Ammon's horn (tissue), 1 donor: Measurements from ENCODE around the gene A3GALT2.

Source experiments
- DNase-seq: peaks from one replicate; pipeline ENCODE4 v3.0.0-alpha.2; 2016; ENCODE audit warnings: low spot score

A3GALT2 gene

GRCh38 chr1:33272509-33272908 lies 48.4 kb downstream of the A3GALT2 start:
- DNase-seq = no peak

- no peak for DNase-seq
Observed at GRCh38 chr1:33271666-33272505, 49.0 kb downstream of the A3GALT2 start.

GRCh38 chr1:33270808-33271465 lies 50.0 kb downstream of the A3GALT2 start:
- no peak for DNase-seq

GRCh38 chr1:33270379-33270778 lies 50.5 kb downstream of the A3GALT2 start:
- DNase-seq = no peak

GRCh38 chr1:33269621-33270020 lies 51.3 kb downstream of the A3GALT2 start:
- DNase-seq = no peak

- DNase-seq = no peak
Observed at GRCh38 chr1:33268927-33269610, 51.8 kb downstream of the A3GALT2 start.

GRCh38 chr1:33268457-33268856 lies 52.4 kb downstream of the A3GALT2 start:
- no peak for DNase-seq

GRCh38 chr1:33267468-33268205 lies 53.3 kb downstream of the A3GALT2 start:
- DNase-seq = no peak

GRCh38 chr1:33266766-33267165 lies 54.1 kb downstream of the A3GALT2 start:
- DNase-seq = no peak

- no peak for DNase-seq
Observed at GRCh38 chr1:33265780-33266605, 54.9 kb downstream of the A3GALT2 start.

GRCh38 chr1:33263890-33264504 lies 56.9 kb downstream of the A3GALT2 start:
- DNase-seq = no peak

- DNase-seq = no peak
Observed at GRCh38 chr1:33261344-33261743, 59.6 kb downstream of the A3GALT2 start.

GRCh38 chr1:33260439-33260838 lies 60.5 kb downstream of the A3GALT2 start:
- DNase-seq = no peak

- no peak for DNase-seq
Observed at GRCh38 chr1:33259879-33260278, 61.0 kb downstream of the A3GALT2 start.

GRCh38 chr1:33258788-33259274 lies 62.1 kb downstream of the A3GALT2 start:
- DNase-seq = no peak

GRCh38 chr1:33257772-33258712 lies 62.9 kb downstream of the A3GALT2 start:
- DNase-seq = no peak

GRCh38 chr1:33257207-33257771 lies 63.6 kb downstream of the A3GALT2 start:
- no peak for DNase-seq
